Measurements from ENCODE around the gene NUTF2.
A peak's percentile ranks its signal among the peaks of the same experiment; 100 is the strongest.
"Not testable (repeated sequence)": the region's sequence is repeated elsewhere in the genome, so short reads cannot be mapped to it uniquely, and the experiment has no call there.

The NUTF2 gene

GRCh38 chr16:67858500-67858899, 11.8 kb downstream of the NUTF2 start:
- intact Hi-C loops (cut with DNase I) = no loop called here
- no peak for DNase-seq

- no peak for DNase-seq
- intact Hi-C loops (cut with DNase I) = no loop called here
Observed at GRCh38 chr16:67860589-67861398, 14.1 kb downstream of the NUTF2 start.

GRCh38 chr16:67861877-67862276, 15.1 kb downstream of the NUTF2 start:
- intact Hi-C loops (cut with DNase I) = no loop called here
- DNase-seq = no peak

- intact Hi-C loops (cut with DNase I) = no loop called here
- DNase-seq = peak in 8 of 10 donors; percentile 49 to 94 (median 69)
Observed at GRCh38 chr16:67862623-67863583, 16.2 kb downstream of the NUTF2 start.

GRCh38 chr16:67864044-67864443, 17.3 kb downstream of the NUTF2 start:
- intact Hi-C loops (cut with DNase I); DNase-seq: not testable (repeated sequence)

- intact Hi-C loops (cut with DNase I) = no loop called here
- DNase-seq = no peak
Observed at GRCh38 chr16:67864594-67864993, 17.9 kb downstream of the NUTF2 start.

GRCh38 chr16:67865318-67865717, 18.6 kb downstream of the NUTF2 start:
- DNase-seq = no peak
- intact Hi-C loops (cut with DNase I) = no loop called here

GRCh38 chr16:67868290-67868689, 21.6 kb downstream of the NUTF2 start:
- intact Hi-C loops (cut with DNase I) = no loop called here
- DNase-seq = peak in 8 of 10 donors; percentile 30 to 90 (median 54)

- intact Hi-C loops (cut with DNase I) = no loop called here
- DNase-seq = no peak
Observed at GRCh38 chr16:67869653-67870052, 22.9 kb downstream of the NUTF2 start.

GRCh38 chr16:67871256-67871655, 24.5 kb downstream of the NUTF2 start:
- intact Hi-C loops (cut with DNase I) = no loop called here
- DNase-seq = no peak

- DNase-seq = no peak
- intact Hi-C loops (cut with DNase I) = no loop called here
Observed at GRCh38 chr16:67872131-67872630, 25.4 kb downstream of the NUTF2 start.

- peak; percentile 71 to 96 (median 80) for DNase-seq
- intact Hi-C loops (cut with DNase I) = no loop called here
Observed at GRCh38 chr16:67872631-67873434, 26.1 kb downstream of the NUTF2 start, which contains the start of gene EDC4. TSS of gene EDC4 (plus strand) at chr16:67873052. CDS start at chr16:67873262, 210 bp downstream.

- intact Hi-C loops (cut with DNase I) = no loop called here
- DNase-seq = no peak
Observed at GRCh38 chr16:67873435-67874370, 27.0 kb downstream of the NUTF2 start.

- intact Hi-C loops (cut with DNase I) = no loop called here
- DNase-seq = no peak
Observed at GRCh38 chr16:67874372-67874771, 27.6 kb downstream of the NUTF2 start.

- intact Hi-C loops (cut with DNase I) = no loop called here
- no peak for DNase-seq
Observed at GRCh38 chr16:67877064-67877463, 30.3 kb downstream of the NUTF2 start.

- intact Hi-C loops (cut with DNase I) = no loop called here
- DNase-seq = peak in 1 of 10 donors; percentile 42
Observed at GRCh38 chr16:67878232-67878631, 31.5 kb downstream of the NUTF2 start.

GRCh38 chr16:67878846-67879245, 32.1 kb downstream of the NUTF2 start:
- intact Hi-C loops (cut with DNase I) = no loop called here
- DNase-seq = peak in 2 of 10 donors; percentile 29 to 66

- peak in 2 of 10 donors; percentile 45 to 57 for DNase-seq
- intact Hi-C loops (cut with DNase I) = no loop called here
Observed at GRCh38 chr16:67879462-67879861, 32.7 kb downstream of the NUTF2 start.

- DNase-seq = peak in 2 of 10 donors; percentile 54 to 62
- intact Hi-C loops (cut with DNase I) = no loop called here
Observed at GRCh38 chr16:67879936-67880335, 33.2 kb downstream of the NUTF2 start.

Data from posterior cingulate gyrus (tissue), 11 donors.